Astrocyte (in vitro differentiated cells and primary cell): Measurements from ENCODE around the gene ZNF81.

ENCODE experiments used
- EZH2 ChIP-seq: IDR thresholded peaks from 2 replicates; pipeline ENCODE4 v1.6.1; 2012; ENCODE audit warnings: mild to moderate bottlenecking, low read length, inconsistent platforms; ENCODE audit not compliant: insufficient read depth
- TF ChIP-seq, protein P1 (sequence below): IDR thresholded peaks from 2 replicates; pipeline ENCODE4 v1.5.1; 2011; ENCODE audit warnings: low read depth, mild to moderate bottlenecking, inconsistent platforms, low read length, moderate library complexity; ENCODE audit not compliant: insufficient read depth

DNA sequence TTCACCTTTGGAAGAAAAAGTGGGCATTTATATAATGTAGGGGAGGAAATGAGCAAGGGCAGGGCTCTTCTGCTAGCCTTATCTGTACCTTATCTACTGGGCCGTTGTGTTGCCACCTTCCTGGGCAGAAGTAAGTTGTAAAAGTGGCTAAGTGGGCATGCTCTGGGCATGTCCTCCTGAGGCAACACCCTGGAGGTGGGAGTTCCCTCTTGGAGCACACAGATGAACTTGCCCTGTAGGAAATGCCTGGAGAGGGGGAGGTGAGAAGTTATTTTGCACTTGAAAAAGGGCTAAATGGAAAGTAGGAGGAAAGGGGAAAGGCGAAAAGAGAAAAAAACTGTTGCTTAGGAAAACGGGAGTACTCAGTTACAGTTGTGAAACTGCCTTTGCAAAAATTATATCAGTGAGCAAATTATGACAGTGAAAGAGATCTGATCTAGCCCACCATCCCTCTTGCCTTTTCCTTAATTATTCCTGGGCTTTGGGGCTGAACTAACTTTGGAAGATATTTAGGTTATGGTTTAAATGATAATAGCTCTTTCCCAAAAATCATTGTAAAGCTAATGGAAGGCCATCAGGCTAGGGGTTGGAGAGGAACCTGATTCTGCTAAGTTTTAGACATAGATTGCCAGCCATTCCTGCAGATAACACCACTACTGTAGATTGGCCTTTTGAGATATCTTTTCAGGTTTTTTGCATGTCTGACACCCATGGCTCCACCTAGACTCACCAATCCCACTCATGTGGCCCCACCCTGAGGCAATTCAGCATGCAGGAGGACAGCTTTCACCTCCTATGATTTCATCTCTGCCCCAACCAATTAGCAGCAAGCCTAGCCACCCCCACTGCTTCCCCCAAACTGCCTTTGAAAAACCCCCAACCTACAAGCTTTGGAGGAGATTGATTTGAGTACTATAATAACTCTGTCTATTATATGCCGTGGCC lies 20.5 kb upstream of the ZNF81 start:
- TF ChIP-seq, protein P1, sequence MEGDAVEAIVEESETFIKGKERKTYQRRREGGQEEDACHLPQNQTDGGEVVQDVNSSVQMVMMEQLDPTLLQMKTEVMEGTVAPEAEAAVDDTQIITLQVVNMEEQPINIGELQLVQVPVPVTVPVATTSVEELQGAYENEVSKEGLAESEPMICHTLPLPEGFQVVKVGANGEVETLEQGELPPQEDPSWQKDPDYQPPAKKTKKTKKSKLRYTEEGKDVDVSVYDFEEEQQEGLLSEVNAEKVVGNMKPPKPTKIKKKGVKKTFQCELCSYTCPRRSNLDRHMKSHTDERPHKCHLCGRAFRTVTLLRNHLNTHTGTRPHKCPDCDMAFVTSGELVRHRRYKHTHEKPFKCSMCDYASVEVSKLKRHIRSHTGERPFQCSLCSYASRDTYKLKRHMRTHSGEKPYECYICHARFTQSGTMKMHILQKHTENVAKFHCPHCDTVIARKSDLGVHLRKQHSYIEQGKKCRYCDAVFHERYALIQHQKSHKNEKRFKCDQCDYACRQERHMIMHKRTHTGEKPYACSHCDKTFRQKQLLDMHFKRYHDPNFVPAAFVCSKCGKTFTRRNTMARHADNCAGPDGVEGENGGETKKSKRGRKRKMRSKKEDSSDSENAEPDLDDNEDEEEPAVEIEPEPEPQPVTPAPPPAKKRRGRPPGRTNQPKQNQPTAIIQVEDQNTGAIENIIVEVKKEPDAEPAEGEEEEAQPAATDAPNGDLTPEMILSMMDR, result no peak
- TF ChIP-seq EZH2, result no peak
